Hepatocyte (in vitro differentiated cells): ENCODE data around the gene MOB2.

ENCODE experiments used
- EZH2 ChIP-seq: fragments of 200-600 bp; sonication (generic); IDR thresholded peaks from 2 replicates; pipeline ENCODE4 v1.6.1; 2016; ENCODE audit warnings: antibody characterized with exemption, mild to moderate bottlenecking, borderline replicate concordance
- EZH2phosphoT487 ChIP-seq: fragments of 200-600 bp; sonication (generic); IDR thresholded peaks from one replicate; pipeline ENCODE4 v1.6.1; 2018; ENCODE audit warnings: antibody characterized with exemption, mild to moderate bottlenecking, low read depth, moderate library complexity; ENCODE audit not compliant: unreplicated experiment, severe bottlenecking
- TF ChIP-seq, protein P1 (sequence below): fragments of 200-600 bp; sonication (generic); IDR thresholded peaks from 2 replicates; pipeline ENCODE4 v1.5.1; 2016; ENCODE audit warnings: antibody characterized with exemption, mild to moderate bottlenecking; ENCODE audit not compliant: poor library complexity

DNA sequence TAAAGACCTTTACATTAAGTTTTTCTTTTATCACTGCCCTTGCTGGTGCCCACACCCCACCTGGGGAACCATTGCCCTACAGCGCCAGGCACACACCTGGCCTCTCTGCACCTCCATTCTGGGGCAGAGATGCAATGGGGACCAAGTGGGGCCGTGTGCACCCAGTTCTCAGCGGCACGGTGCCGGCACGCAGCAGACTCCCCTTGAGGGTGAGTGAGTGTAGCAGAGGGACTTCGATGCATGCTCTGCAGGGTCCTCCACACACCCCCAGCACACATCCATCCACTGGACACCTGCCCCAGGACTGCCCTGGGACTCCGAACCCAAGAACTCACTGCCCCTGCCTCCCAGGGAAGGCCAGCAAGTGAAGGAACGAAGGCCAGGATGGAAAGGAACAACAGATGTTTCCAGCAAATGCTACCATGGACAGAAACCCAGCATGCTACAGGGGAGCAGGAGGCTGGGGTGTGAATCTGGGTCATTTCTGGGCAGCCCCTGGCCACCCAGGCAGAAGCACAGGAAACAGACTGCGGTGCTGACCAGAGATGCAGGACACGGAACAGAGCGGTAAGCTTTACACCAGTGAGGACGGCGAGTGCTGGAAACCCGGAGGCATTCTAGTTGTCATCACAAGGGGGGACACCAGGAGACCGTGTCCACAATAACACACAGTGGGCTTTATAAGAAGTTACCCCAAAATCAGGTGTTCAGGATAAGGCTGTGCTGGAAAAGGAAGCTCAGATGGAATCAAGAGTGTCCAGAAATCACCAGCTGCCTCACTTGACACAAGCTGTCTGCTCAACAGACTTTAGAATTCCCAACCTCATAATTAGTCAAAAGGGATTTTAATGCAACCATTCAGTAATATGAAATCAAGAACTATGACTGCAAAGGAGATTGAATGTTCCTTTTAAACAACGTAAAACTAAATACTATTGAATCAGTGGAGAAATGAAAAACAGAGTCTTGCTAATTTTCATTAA lies 32.7 kb upstream of the MOB2 start:
- TF ChIP-seq, protein P1, sequence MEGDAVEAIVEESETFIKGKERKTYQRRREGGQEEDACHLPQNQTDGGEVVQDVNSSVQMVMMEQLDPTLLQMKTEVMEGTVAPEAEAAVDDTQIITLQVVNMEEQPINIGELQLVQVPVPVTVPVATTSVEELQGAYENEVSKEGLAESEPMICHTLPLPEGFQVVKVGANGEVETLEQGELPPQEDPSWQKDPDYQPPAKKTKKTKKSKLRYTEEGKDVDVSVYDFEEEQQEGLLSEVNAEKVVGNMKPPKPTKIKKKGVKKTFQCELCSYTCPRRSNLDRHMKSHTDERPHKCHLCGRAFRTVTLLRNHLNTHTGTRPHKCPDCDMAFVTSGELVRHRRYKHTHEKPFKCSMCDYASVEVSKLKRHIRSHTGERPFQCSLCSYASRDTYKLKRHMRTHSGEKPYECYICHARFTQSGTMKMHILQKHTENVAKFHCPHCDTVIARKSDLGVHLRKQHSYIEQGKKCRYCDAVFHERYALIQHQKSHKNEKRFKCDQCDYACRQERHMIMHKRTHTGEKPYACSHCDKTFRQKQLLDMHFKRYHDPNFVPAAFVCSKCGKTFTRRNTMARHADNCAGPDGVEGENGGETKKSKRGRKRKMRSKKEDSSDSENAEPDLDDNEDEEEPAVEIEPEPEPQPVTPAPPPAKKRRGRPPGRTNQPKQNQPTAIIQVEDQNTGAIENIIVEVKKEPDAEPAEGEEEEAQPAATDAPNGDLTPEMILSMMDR = no peak
- no peak for TF ChIP-seq EZH2
- no peak for TF ChIP-seq EZH2phosphoT487
